Ascending aorta (tissue), 2 donors: Measurements from ENCODE around the gene HOXB4. TPM values are rescaled to one million over a fixed set of nuclear protein-coding genes. Genes with fewer than 3 reads are reported as not detected.
A peak's percentile ranks its signal among the peaks of the same experiment; 100 is the strongest.

ENCODE experiments used
- DNase-seq, 2 donors: peaks; one replicate each; pipeline ENCODE4 v3.0.0-alpha.2; 2019; ENCODE audit warnings: low spot score in 2 of 2
- H3K27ac ChIP-seq, 2 donors: fragments of 200-600 bp; sonication (generic); one replicate each; pipeline ENCODE4 v1.5.1; 2016 to 2017; ENCODE audit warnings: mild to moderate bottlenecking in 1 of 2
- H3K27me3 ChIP-seq: fragments of 200-600 bp; sonication (generic); one replicate; pipeline ENCODE4 v1.5.1; 2017
- H3K36me3 ChIP-seq, 2 donors: fragments of 200-600 bp; sonication (generic); one replicate each; pipeline ENCODE4 v1.5.1; 2016
- H3K4me1 ChIP-seq, 2 donors: fragments of 200-600 bp; sonication (generic); one replicate each; pipeline ENCODE4 v1.5.1; 2016 to 2017; ENCODE audit warnings: mild to moderate bottlenecking in 1 of 2
- H3K4me3 ChIP-seq, 2 donors: fragments of 200-600 bp; sonication (generic); one replicate each; pipeline ENCODE4 v1.5.1; 2016 to 2017; ENCODE audit warnings: mild to moderate bottlenecking in 1 of 2
- H3K9me3 ChIP-seq, 2 donors: fragments of 200-600 bp; sonication (generic); one replicate each; pipeline ENCODE4 v1.5.1; 2016
- CTCF ChIP-seq, 3 experiments: fragments of 200-600 bp in 2 of 3; fragments of 450-650 bp in 1 of 3; sonication (generic) in 2 of 3; IDR thresholded peaks; one replicate each; pipeline ENCODE4 v1.5.1; 2016 to 2019; ENCODE audit warnings: antibody characterized with exemption in 3 of 3, mild to moderate bottlenecking in 1 of 3, moderate library complexity in 1 of 3
- intact Hi-C: fragments of 100-400 bp; cut with DNase I; formaldehyde crosslinking; loops from one replicate; pipeline ENCODE4 v1.15.1; 2023
- total RNA-seq: library from RNA; depleted of rRNA; stranded (reverse); fragments of >200 nt; gene quantifications from one replicate; pipeline ENCODE4 v1.1.0, GENCODE V29; 2016

HOXB4 gene
- total RNA-seq, 1 donor from 2014 or later = 20.4 TPM

GRCh38 chr17:48542114-48542656 lies 36.0 kb downstream of the HOXB4 start:
- Histone ChIP-seq H3K4me1 (peaks cover 6 to 33% of the 10 kb centered on the region in 2 donors), H3K9me3 (no peaks in the 10 kb centered on the region), H3K4me3 (peak overlapping the region; percentile 76 to 83), H3K27me3 (no peaks in the 10 kb centered on the region), H3K27ac (peak overlapping the region; percentile 93 to 97), H3K36me3 (peaks cover 0 to 7% of the 10 kb centered on the region in 2 donors)
- TF ChIP-seq CTCF (IDR thresholded peaks at IDR 0.05) = no peak
- no peak for DNase-seq
- intact Hi-C loops = loop anchor here (5.0 kb wide), 2 partner anchors 50 to 515 kb away; no protein-coding TSS in a partner anchor

GRCh38 chr17:48541577-48542113 lies 36.5 kb downstream of the HOXB4 start:
- H3K9me3 ChIP-seq = no peaks in the 10 kb centered on the region
- H3K4me1 ChIP-seq = peaks cover 6 to 28% of the 10 kb centered on the region in 2 donors
- H3K4me3 ChIP-seq = peak overlapping the region; percentile 76 to 83
- peak in 1 of 2 donors; percentile 85 for DNase-seq
- no peaks in the 10 kb centered on the region for H3K27me3 ChIP-seq
- TF ChIP-seq CTCF (IDR thresholded peaks at IDR 0.05) = no peak
- peaks cover 0 to 7% of the 10 kb centered on the region in 2 donors for H3K36me3 ChIP-seq
- peak overlapping the region; percentile 93 to 97 for H3K27ac ChIP-seq
- intact Hi-C loops = loop anchor here (5.0 kb wide), 2 partner anchors 49 to 514 kb away; no protein-coding TSS in a partner anchor

- intact Hi-C loops = loop anchor here (5.0 kb wide), 2 partner anchors 49 to 514 kb away; no protein-coding TSS in a partner anchor
- DNase-seq = no peak
- peaks cover 6 to 22% of the 10 kb centered on the region in 2 donors for H3K4me1 ChIP-seq
Measured at GRCh38 chr17:48541036-48541576, 37.0 kb downstream of the HOXB4 start.

GRCh38 chr17:48540213-48540612 lies 37.9 kb downstream of the HOXB4 start:
- no peak for TF ChIP-seq CTCF (IDR thresholded peaks at IDR 0.05)
- Histone ChIP-seq H3K4me1 (peaks cover under 1 to 13% of the 10 kb centered on the region in 2 donors), H3K9me3 (no peaks in the 10 kb centered on the region), H3K36me3 (peaks cover 0 to 7% of the 10 kb centered on the region in 2 donors), H3K27ac (peak overlapping the region in 1 of 2 donors; percentile 93), H3K4me3 (no peak overlapping the region), H3K27me3 (no peaks in the 10 kb centered on the region)
- intact Hi-C loops = loop anchor here (5.0 kb wide), 2 partner anchors 48 to 513 kb away; no protein-coding TSS in a partner anchor
- DNase-seq = no peak

More at GRCh38 chr17:48541036-48541576, 37.0 kb downstream of the HOXB4 start:
- Histone ChIP-seq H3K4me3 (peak overlapping the region; percentile 76 to 83), H3K27me3 (no peaks in the 10 kb centered on the region), H3K27ac (peak overlapping the region; percentile 93 to 97), H3K36me3 (peaks cover 0 to 7% of the 10 kb centered on the region in 2 donors), H3K9me3 (no peaks in the 10 kb centered on the region)
- TF ChIP-seq CTCF (IDR thresholded peaks at IDR 0.05) = no peak

- no peak for DNase-seq
- Histone ChIP-seq H3K4me1 (peaks cover 0 to 8% of the 10 kb centered on the region in 2 donors), H3K27me3 (no peaks in the 10 kb centered on the region), H3K27ac (no peak overlapping the region), H3K4me3 (no peak overlapping the region), H3K36me3 (peaks cover 0 to 7% of the 10 kb centered on the region in 2 donors), H3K9me3 (no peaks in the 10 kb centered on the region)
- no peak for TF ChIP-seq CTCF (IDR thresholded peaks at IDR 0.05)
- intact Hi-C loops = no loop called here
Measured at GRCh38 chr17:48539177-48539576, 39.0 kb downstream of the HOXB4 start.
